GM20000 (cell line): ENCODE results near the gene NES.
A peak's percentile ranks its signal among the peaks of the same experiment; 100 is the strongest.

ENCODE experiments used
- DNase-seq: peaks from one replicate; pipeline ENCODE4 v3.0.0; 2012; ENCODE audit warnings: low spot score
- CTCF ChIP-seq: IDR thresholded peaks from 2 replicates; pipeline ENCODE4 v1.5.1; 2012; ENCODE audit warnings: mild to moderate bottlenecking, control low read depth; ENCODE audit errors: extremely low read depth, missing control alignments

Gene NES

GRCh38 chr1:156643049-156643777, 34.0 kb downstream of the NES start:
- no peak for DNase-seq
- TF ChIP-seq CTCF, result no peak

DNA sequence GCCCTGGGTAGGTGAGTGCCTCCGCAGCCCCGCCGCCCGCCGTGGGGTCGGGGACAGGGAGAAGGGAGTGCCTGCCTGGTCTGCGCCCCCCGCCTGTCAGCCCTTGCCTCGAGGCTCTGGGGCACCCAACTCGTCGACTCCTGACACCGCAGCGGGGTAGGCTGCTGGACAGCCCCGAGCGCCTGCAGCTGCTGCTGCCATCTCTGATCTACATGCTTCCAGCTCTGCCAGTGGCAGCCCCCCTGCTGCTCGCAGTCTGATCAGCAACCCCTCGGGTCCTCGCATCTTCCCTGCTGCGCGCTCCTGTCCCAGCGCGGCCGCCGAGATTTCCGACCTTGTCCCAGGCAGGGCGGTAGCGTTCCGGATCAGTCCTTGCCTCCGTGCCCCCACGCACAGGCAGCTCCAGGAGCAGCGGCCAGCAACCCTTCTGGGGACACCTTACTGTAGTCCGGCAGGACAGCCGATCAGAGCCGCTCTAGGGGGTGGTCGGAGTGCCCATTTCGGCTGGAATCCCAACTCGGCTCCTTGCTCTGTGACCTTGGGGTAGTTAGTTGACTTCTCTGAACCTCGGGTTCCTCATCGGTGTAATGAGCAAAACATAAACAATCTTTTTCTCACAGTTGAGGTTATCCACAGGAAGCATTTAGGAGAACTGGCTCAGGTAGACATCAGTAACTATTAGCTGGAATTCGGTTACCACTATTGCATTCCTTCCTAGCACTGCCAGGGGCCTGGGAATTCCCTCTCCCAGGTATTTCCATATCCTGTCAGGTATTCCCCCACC, 34.8 kb downstream of the NES start:
- DNase-seq, result no peak
- TF ChIP-seq CTCF, result no peak

- TF ChIP-seq CTCF, result no peak
- peak; percentile 73 for DNase-seq
Observed at GRCh38 chr1:156641761-156642264, 35.4 kb downstream of the NES start, which contains the start of gene BCAN. Gene BCAN (plus strand): TSS chr1:156642117. CDS start chr1:156646055, 3,938 bp downstream.

- no peak for TF ChIP-seq CTCF
- DNase-seq, result no peak
Observed at GRCh38 chr1:156640842-156641706, 36.1 kb downstream of the NES start.

DNA sequence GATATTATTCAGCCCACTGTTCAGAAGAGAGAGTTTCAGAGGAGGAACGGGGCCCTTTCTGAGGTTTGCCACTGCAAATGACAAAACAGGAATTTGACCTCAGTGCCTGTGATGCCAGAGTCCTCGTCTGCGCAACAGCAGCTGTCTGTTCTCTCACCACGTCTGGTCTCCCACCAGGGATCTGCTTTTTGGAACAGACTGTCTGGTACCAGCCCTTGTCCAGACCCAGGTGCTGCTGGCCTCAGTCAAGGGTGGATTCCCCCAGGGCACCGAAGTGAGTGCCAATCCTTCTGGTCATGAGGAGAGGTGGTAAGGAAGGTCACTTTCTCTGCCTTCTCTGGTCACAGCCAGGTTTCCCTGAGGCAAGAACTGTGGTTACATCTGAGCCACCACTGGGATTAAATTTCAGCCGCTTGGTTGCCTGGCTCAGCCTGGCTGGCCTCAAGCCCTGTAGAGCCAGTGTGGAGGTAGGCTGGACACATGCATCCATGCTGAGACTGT, 37.6 kb downstream of the NES start:
- DNase-seq, result no peak
- TF ChIP-seq CTCF, result no peak

GRCh38 chr1:156638189-156638985, 38.8 kb downstream of the NES start:
- TF ChIP-seq CTCF, result no peak
- DNase-seq, result no peak
